Astrocyte of the spinal cord (primary cell): ENCODE data around the gene KCNK16.

Experiments used
- DNase-seq: peaks from one replicate; pipeline ENCODE4 v3.0.0; 2011; ENCODE audit warnings: low read depth, low spot score
- H3K4me3 ChIP-seq: 2 replicates; pipeline ENCODE4 v1.5.1; 2011; ENCODE audit warnings: low read depth, mild to moderate bottlenecking, low read length, moderate library complexity
- in situ Hi-C: cut with HindIII; loops from 2 replicates; pipeline ENCODE4 v1.10.0; 2017; ENCODE audit warnings: low sequenced_read_pairs
- TF ChIP-seq, protein P1 (sequence below): IDR thresholded peaks from 2 replicates; pipeline ENCODE4 v1.5.1; 2012; ENCODE audit warnings: low read depth, mild to moderate bottlenecking, low read length, inconsistent platforms

Gene KCNK16

DNA sequence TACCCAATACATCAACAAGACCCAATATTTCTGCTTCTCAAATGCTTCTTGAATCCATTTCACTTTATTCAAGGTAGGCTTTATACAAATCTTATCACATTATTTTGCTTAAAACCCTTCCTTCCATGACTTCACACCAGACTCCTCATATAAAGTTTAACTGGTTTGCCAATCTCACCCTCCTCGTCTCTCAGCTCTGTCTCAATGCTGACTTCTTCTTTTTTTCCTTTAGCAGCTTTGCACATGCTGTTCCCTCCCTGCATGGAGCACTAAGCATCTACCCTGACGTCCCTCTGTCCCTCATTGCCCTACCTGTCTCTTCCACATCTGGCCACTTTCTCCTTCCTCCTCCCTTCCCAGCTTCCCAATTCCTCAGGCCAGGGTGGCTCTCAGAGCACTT, 39.7 kb downstream of the KCNK16 start:
- DNase-seq, result no peak
- in situ Hi-C loops, result no loop called here
- H3K4me3 ChIP-seq, result no peak overlapping the region
- TF ChIP-seq, protein P1, sequence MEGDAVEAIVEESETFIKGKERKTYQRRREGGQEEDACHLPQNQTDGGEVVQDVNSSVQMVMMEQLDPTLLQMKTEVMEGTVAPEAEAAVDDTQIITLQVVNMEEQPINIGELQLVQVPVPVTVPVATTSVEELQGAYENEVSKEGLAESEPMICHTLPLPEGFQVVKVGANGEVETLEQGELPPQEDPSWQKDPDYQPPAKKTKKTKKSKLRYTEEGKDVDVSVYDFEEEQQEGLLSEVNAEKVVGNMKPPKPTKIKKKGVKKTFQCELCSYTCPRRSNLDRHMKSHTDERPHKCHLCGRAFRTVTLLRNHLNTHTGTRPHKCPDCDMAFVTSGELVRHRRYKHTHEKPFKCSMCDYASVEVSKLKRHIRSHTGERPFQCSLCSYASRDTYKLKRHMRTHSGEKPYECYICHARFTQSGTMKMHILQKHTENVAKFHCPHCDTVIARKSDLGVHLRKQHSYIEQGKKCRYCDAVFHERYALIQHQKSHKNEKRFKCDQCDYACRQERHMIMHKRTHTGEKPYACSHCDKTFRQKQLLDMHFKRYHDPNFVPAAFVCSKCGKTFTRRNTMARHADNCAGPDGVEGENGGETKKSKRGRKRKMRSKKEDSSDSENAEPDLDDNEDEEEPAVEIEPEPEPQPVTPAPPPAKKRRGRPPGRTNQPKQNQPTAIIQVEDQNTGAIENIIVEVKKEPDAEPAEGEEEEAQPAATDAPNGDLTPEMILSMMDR, result no peak

DNA sequence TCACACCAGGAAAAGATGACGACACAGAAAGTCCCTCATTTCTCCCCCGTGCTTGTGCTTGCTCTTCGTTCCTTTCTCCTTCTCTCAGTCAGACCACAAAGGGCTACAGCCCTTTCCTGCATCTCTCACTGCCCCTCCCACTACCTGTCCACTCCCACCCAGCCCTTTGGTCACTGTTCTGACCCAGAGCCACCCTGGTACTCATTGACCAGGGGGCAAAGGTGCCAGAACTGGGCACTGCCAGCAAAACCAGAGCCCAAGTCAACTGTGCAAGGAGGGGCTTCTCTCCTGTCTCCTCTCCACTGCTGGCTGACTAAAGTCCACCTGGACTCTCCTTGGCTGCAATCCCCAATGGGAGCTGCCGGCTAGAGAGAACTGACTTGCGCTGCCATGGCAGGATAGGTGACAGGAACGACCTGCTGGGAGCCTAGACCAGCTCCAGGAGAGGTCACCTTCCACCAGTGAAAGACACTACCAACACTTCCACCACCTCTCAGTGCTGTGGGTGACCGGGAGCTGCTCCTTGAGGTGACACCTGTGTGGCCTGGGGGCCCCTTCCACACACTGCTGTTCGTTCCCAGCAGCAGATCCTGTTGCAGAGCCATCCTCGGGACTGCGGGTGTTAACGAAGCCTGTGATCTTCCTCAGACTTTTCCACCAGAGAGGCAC, 41.1 kb downstream of the KCNK16 start:
- no peak for DNase-seq
- no peak overlapping the region for H3K4me3 ChIP-seq
- TF ChIP-seq, protein P1, result no peak
- in situ Hi-C loops, result no loop called here

GRCh38 chr6:39280247-39280731, 42.2 kb downstream of the KCNK16 start:
- in situ Hi-C loops, result no loop called here
- H3K4me3 ChIP-seq, result no peak overlapping the region
- TF ChIP-seq, protein P1, result no peak
- DNase-seq, result no peak

DNA sequence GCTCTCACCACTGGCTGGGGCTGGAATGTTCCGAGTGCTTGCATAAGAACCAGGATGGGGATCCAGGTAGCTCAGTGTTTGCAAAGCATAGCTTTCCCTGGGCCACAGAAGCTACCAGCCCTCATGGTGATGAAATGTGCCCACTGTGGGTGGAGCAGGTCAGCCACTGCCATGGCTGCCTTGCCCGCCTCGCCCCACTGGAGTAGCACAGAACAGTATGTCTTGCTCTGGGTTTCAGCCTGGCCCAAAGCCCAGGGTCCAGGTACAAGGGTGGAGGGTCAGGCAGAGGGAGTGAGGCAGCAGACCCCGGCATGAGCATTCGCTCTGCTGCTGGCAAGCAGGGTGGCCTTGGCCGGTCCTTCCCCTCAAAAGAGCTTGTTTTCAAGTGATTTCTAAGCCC, 43.0 kb downstream of the KCNK16 start:
- TF ChIP-seq, protein P1, result no peak
- in situ Hi-C loops, result no loop called here
- no peak for DNase-seq
- H3K4me3 ChIP-seq, result no peak overlapping the region

DNA sequence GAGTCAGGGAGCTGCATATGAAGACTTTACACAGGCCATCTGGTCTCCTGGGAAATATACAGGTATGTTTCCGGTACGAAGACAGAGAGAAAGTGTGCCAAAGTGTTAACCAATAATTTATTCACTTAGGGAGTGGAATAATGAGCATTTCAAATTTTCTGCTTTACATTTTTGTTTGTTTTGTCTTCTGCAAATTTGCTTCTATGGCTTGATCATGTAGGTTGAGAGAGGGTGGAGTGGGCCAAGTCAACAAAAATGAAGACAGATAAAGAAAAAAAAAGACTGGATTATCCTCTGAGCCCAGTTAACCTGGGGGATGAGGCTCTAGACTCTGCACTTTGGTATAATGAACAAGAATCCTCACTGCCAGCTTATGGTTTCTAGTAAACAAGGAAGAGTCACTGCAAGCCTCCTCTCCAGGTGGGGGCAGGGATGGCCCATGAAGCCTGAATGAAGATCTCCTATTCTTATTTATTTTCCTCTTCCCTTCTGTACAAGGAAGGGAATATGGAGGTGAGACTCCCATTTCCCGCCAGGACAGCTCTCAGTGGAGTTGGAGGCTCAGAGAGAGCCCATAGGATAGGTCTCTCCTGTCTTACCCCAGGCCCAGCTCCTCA, 46.0 kb downstream of the KCNK16 start:
- in situ Hi-C loops, result no loop called here
- H3K4me3 ChIP-seq, result no peak overlapping the region
- no peak for DNase-seq

GRCh38 chr6:39274903-39275302, 47.6 kb downstream of the KCNK16 start:
- in situ Hi-C loops, result no loop called here
- TF ChIP-seq, protein P1, result no peak
- no peak for DNase-seq
- H3K4me3 ChIP-seq, result no peak overlapping the region

More for the DNA sequence above, 46.0 kb downstream of the KCNK16 start:
- TF ChIP-seq, protein P1, result no peak
